Astrocyte (in vitro differentiated cells and primary cell): ENCODE data around the gene PTPRK. TPM values are rescaled to one million over a fixed set of nuclear protein-coding genes. Genes with fewer than 3 reads are reported as not detected.

Experiments
- DNase-seq: peaks from one replicate; pipeline ENCODE4 v3.0.0-alpha.2; 2010; ENCODE audit warnings: low read depth
- FAIRE-seq: peaks from 2 replicates; lab custom pipeline; 2011; peaks lifted over from hg19 to GRCh38; lab: Jason Lieb, UNC
- H2AFZ ChIP-seq: 2 replicates; pipeline ENCODE4 v1.6.0; 2012; ENCODE audit warnings: low read depth, low read length, inconsistent platforms
- H3K27ac ChIP-seq: 2 replicates; pipeline ENCODE4 v1.5.1; 2011; ENCODE audit warnings: low read depth, low read length, inconsistent platforms
- H3K27me3 ChIP-seq: 2 replicates; pipeline ENCODE4 v1.6.0; 2011; ENCODE audit warnings: low read length, inconsistent platforms; ENCODE audit not compliant: insufficient read depth
- H3K36me3 ChIP-seq: 2 replicates; pipeline ENCODE4 v1.5.1; 2011; ENCODE audit warnings: low read length, inconsistent platforms; ENCODE audit not compliant: insufficient read depth
- H3K4me1 ChIP-seq: 2 replicates; pipeline ENCODE4 v1.5.1; 2011; ENCODE audit warnings: low read length, inconsistent platforms; ENCODE audit not compliant: insufficient read depth
- H3K4me2 ChIP-seq: 2 replicates; pipeline ENCODE4 v1.6.0; 2012; ENCODE audit warnings: low read length, inconsistent platforms
- H3K4me3 ChIP-seq: 2 replicates; pipeline ENCODE4 v1.5.1; 2011; ENCODE audit warnings: low read depth, mild to moderate bottlenecking, low read length, inconsistent platforms; ENCODE audit not compliant: insufficient read depth
- H3K79me2 ChIP-seq: 2 replicates; pipeline ENCODE4 v1.6.0; 2012; ENCODE audit warnings: mild to moderate bottlenecking, low read length, inconsistent platforms; ENCODE audit not compliant: insufficient read depth
- H3K9ac ChIP-seq: 2 replicates; pipeline ENCODE4 v1.6.0; 2012; ENCODE audit warnings: mild to moderate bottlenecking, low read length, inconsistent platforms
- H3K9me3 ChIP-seq: 2 replicates; pipeline ENCODE4 v1.5.1; 2012; ENCODE audit warnings: low read depth, mild to moderate bottlenecking, low read length, inconsistent platforms; ENCODE audit not compliant: insufficient read depth
- H4K20me1 ChIP-seq: 2 replicates; pipeline ENCODE4 v1.6.0; 2012; ENCODE audit warnings: low read length, inconsistent platforms; ENCODE audit not compliant: insufficient read depth
- H3K27ac Mint-ChIP-seq: one replicate; pipeline ENCODE4 v1.8.0; 2021; ENCODE audit warnings: mild to moderate bottlenecking, mixed read lengths; ENCODE audit not compliant: unreplicated experiment
- H3K27me3 Mint-ChIP-seq: one replicate; pipeline ENCODE4 v1.8.0; 2021; ENCODE audit warnings: low read depth, mixed read lengths; ENCODE audit not compliant: unreplicated experiment
- H3K36me3 Mint-ChIP-seq: one replicate; pipeline ENCODE4 v1.8.0; 2021; ENCODE audit warnings: low read depth, mixed read lengths; ENCODE audit not compliant: unreplicated experiment
- H3K4me1 Mint-ChIP-seq: one replicate; pipeline ENCODE4 v1.8.0; 2021; ENCODE audit warnings: low read depth, mixed read lengths; ENCODE audit not compliant: unreplicated experiment
- H3K4me3 Mint-ChIP-seq: one replicate; pipeline ENCODE4 v1.8.0; 2021; ENCODE audit warnings: mild to moderate bottlenecking, moderate library complexity, mixed read lengths; ENCODE audit not compliant: unreplicated experiment
- H3K9me3 Mint-ChIP-seq: one replicate; pipeline ENCODE4 v1.8.0; 2021; ENCODE audit warnings: mild to moderate bottlenecking, mixed read lengths; ENCODE audit not compliant: unreplicated experiment
- CTCF ChIP-seq: IDR thresholded peaks from 2 replicates; pipeline ENCODE4 v1.5.1; 2011; ENCODE audit warnings: low read depth, mild to moderate bottlenecking, inconsistent platforms, low read length, moderate library complexity; ENCODE audit not compliant: insufficient read depth
- EZH2 ChIP-seq: IDR thresholded peaks from 2 replicates; pipeline ENCODE4 v1.6.1; 2012; ENCODE audit warnings: mild to moderate bottlenecking, low read length, inconsistent platforms; ENCODE audit not compliant: insufficient read depth
- total RNA-seq: library from RNA; stranded (reverse); gene quantifications from 2 replicates; pipeline ENCODE4 v1.2.1, GENCODE V29; 2021

The PTPRK gene
- total RNA-seq, 1 donor from 2014 or later, result 159 TPM

GRCh38 chr6:127956260-127956888 is 564.0 kb downstream of the PTPRK start:
- H3K27ac ChIP-seq, result no peak overlapping the region
- no peak for TF ChIP-seq CTCF
- no peak overlapping the region for H2AFZ ChIP-seq
- no peaks in the 10 kb centered on the region for H3K36me3 Mint-ChIP-seq
- FAIRE-seq (no peak), DNase-seq (no peak)
- no peak overlapping the region for H3K9ac ChIP-seq
- no peaks in the 10 kb centered on the region for H3K4me1 ChIP-seq
- H3K9me3 ChIP-seq, result no peaks in the 10 kb centered on the region
- no peaks in the 10 kb centered on the region for H3K36me3 ChIP-seq
- no peak overlapping the region for H3K4me3 Mint-ChIP-seq
- H3K4me2 ChIP-seq, result no peak overlapping the region
- no peaks in the 10 kb centered on the region for H3K27me3 ChIP-seq
- H3K4me3 ChIP-seq, result no peak overlapping the region
- H3K27ac Mint-ChIP-seq, result no peak overlapping the region
- no peaks in the 10 kb centered on the region for H4K20me1 ChIP-seq
- no peaks in the 10 kb centered on the region for H3K9me3 Mint-ChIP-seq
- H3K4me1 Mint-ChIP-seq, result peaks cover 4% of the 10 kb centered on the region
- H3K27me3 Mint-ChIP-seq, result no peaks in the 10 kb centered on the region
- H3K79me2 ChIP-seq, result no peaks in the 10 kb centered on the region

GRCh38 chr6:127954082-127954481 is 566.3 kb downstream of the PTPRK start:
- no peak for TF ChIP-seq EZH2
- no peak for TF ChIP-seq CTCF
- Histone ChIP-seq H2AFZ (no peak overlapping the region), H3K4me1 (no peaks in the 10 kb centered on the region), H3K4me3 (no peak overlapping the region), H3K27ac (no peak overlapping the region), H3K27me3 (no peaks in the 10 kb centered on the region), H3K9ac (no peak overlapping the region), H3K36me3 (no peaks in the 10 kb centered on the region), H3K79me2 (no peaks in the 10 kb centered on the region), H3K9me3 (no peaks in the 10 kb centered on the region), H4K20me1 (no peaks in the 10 kb centered on the region), H3K4me2 (no peak overlapping the region)
- Mint-ChIP-seq H3K36me3 (no peaks in the 10 kb centered on the region), H3K4me1 (peaks cover 2% of the 10 kb centered on the region), H3K4me3 (no peak overlapping the region), H3K9me3 (peaks cover 3% of the 10 kb centered on the region), H3K27ac (no peak overlapping the region), H3K27me3 (peaks cover 12% of the 10 kb centered on the region)
- no peak for FAIRE-seq
- DNase-seq, result no peak

DNA sequence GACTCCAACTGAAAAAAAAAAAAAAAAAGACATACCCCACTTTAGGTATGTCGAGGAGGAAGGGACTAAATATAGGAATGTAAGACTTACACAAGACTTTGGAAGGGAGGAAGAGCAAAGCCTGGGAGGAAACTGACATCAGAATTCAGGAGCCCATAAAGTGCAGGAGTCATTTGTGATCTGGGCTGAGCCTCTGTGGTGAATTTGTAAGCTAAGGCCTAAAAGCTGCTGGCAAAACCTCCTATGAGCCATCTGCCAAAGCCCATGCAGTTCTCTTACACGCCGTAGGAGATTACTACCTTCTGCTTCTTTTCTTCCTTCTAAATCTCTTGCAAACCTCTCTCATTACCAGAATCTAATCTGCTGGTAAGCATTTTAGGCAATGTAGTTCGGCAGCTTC is 567.6 kb downstream of the PTPRK start:
- Histone ChIP-seq H4K20me1 (no peaks in the 10 kb centered on the region), H3K4me2 (no peak overlapping the region), H2AFZ (no peak overlapping the region), H3K4me1 (no peaks in the 10 kb centered on the region), H3K4me3 (no peak overlapping the region), H3K9me3 (no peaks in the 10 kb centered on the region), H3K79me2 (no peaks in the 10 kb centered on the region), H3K27ac (no peak overlapping the region), H3K36me3 (no peaks in the 10 kb centered on the region), H3K9ac (no peak overlapping the region), H3K27me3 (no peaks in the 10 kb centered on the region)
- Mint-ChIP-seq H3K36me3 (no peaks in the 10 kb centered on the region), H3K27me3 (peaks cover 12% of the 10 kb centered on the region), H3K9me3 (peaks cover 3% of the 10 kb centered on the region), H3K27ac (peak overlapping the region; percentile 66), H3K4me1 (peaks cover 2% of the 10 kb centered on the region), H3K4me3 (no peak overlapping the region)
- no peak for DNase-seq
- FAIRE-seq, result no peak
- TF ChIP-seq CTCF, result no peak
- no peak for TF ChIP-seq EZH2
